ENCODE measurements around the gene MC3R. TPM values are rescaled to one million over a fixed set of nuclear protein-coding genes. Genes with fewer than 3 reads are reported as not detected.

Gene MC3R
- total RNA-seq, 1 experiment from 2014 or later = not detected

- DNase-seq (ENCODE audit: low read depth) = no peak
Observed at GRCh38 chr20:56249956-56250355, 1.4 kb downstream of the MC3R start.

GRCh38 chr20:56257604-56258003 is 9.1 kb downstream of the MC3R start:
- DNase-seq (ENCODE audit: low read depth) = peak; percentile 15

DNA sequence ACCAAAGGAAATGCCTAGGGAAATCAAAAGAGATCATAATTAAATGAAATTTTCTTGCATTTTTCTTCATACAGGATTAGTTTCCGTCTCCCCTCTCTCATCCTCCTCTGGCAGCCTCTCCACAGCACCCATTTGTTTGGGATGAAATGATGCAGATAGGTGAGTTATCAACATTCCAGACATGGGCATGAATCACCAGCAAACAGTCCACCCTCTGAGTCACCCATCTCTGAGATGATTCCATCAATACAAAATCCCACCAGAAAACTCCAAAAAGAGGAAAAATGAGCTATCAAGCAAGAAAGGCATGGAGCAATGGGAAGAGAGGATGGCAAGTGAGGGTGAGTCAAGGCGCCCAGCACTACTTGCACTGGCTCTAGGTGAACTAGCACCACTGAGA is 11.4 kb downstream of the MC3R start:
- DNase-seq (ENCODE audit: low read depth) = peak; percentile 22

DNA sequence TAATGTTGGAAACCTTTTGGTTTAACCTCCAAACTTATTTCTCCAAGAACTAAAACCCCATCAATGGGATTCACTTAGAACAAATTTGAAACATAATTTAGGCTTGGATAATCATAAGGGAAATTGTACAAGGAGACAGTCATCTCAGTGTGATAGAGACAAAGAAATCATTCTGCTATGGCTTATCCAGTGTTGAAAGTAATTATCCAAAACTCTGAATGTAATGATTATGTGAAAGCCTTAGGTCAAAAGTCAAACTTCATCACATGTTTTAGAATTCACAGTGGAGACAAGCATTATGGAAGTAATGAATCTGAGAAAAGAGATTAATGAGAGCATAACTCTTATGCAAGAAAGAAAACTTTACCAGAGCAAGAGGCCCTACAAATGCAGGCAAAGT is 20.0 kb downstream of the MC3R start:
- no peak for DNase-seq (ENCODE audit: low read depth)

GRCh38 chr20:56271974-56272373 is 23.4 kb downstream of the MC3R start:
- DNase-seq (ENCODE audit: low read depth) = no peak

DNA sequence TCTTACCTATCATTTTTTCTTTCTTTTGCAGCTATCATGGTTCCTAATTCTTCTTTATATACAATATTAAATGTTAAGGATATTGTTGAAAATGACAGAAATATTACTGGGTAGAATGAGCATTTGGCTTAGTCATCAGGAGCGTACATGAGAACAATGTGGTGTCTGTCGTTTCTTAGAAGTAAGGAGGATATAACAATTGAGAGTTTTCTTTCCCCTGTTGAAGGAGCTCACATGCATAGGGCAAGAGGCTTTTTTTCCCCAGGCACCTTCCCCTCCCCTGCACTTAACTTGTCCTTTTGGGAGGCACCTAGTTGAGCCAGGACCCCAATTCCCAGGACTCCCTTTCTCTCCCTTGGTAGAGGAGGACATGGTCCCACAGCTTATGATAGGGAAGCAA is 25.0 kb downstream of the MC3R start:
- no peak for DNase-seq (ENCODE audit: low read depth)

GRCh38 chr20:56274156-56274555 is 25.6 kb downstream of the MC3R start:
- DNase-seq (ENCODE audit: low read depth) = no peak

DNA sequence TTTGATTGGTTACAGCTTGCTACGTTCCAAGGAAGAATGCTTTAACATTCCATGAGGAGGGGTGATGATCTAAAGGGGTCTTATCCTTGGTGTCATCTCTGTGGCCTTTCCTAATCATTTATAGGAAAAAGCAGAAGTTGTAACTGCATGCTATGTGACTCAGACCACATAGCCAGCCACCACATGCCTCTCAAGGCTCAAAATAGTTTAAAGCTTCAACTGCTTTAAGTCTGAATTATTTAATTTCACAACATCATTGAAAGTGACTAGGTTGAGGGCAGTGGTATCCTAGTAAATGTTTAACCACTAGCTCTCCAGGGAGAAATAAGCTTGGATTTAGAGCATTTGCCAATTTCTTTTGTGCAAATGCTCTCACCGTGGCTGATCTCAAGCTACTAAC is 29.7 kb downstream of the MC3R start:
- no peak for DNase-seq (ENCODE audit: low read depth)

DNA sequence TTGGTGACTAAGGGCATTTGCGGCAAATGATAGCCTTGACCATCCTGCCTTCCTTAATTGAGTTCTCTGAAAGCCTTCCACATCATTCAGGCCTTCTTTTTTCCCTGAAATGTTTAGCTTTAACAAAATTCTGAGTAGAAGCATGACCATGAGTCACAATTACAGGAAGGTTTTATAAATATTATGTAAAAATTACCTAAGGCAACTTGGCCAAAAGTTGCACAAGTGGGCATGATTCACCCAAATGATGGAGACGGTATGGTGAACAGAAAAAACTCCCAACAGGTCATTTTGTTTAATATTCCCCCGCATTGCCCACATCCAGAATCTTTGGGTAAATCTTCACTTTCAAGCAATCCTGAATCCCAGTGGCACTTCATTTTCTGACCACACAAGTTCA is 37.0 kb downstream of the MC3R start:
- peak; percentile 47 for DNase-seq (ENCODE audit: low read depth)

GRCh38 chr20:56289652-56290051 is 41.1 kb downstream of the MC3R start:
- DNase-seq (ENCODE audit: low read depth) = no peak

GRCh38 chr20:56299362-56299761 is 50.8 kb downstream of the MC3R start:
- DNase-seq (ENCODE audit: low read depth) = no peak

Other genes with a start within 250 kb of the MC3R start
- gene CBLN4, start 243.2 kb upstream of the MC3R start, total RNA-seq (2014; rRNA removed; shearing (Covaris generic)) = not detected in 2 replicates
- 13.3 and 20.0 TPM in 2 replicates for gene FAM210B, start 110.2 kb downstream of the MC3R start, total RNA-seq (2014; rRNA removed; shearing (Covaris generic))
- 191 and 212 TPM in 2 replicates for gene AURKA, start 143.5 kb downstream of the MC3R start, total RNA-seq (2014; rRNA removed; shearing (Covaris generic))
- 93.5 and 101 TPM in 2 replicates for gene CSTF1, start 143.9 kb downstream of the MC3R start, total RNA-seq (2014; rRNA removed; shearing (Covaris generic))
- gene CASS4, start 163.5 kb downstream of the MC3R start, total RNA-seq (2014; rRNA removed; shearing (Covaris generic)) = 0.15 TPM in 1 of 2 replicates, not detected in the other
- 131 and 178 TPM in 2 replicates for gene RTF2, start 219.9 kb downstream of the MC3R start, total RNA-seq (2014; rRNA removed; shearing (Covaris generic))

Data from M059J (cell line).